ENCODE measurements around the gene FLOT1.

FLOT1 gene

DNA sequence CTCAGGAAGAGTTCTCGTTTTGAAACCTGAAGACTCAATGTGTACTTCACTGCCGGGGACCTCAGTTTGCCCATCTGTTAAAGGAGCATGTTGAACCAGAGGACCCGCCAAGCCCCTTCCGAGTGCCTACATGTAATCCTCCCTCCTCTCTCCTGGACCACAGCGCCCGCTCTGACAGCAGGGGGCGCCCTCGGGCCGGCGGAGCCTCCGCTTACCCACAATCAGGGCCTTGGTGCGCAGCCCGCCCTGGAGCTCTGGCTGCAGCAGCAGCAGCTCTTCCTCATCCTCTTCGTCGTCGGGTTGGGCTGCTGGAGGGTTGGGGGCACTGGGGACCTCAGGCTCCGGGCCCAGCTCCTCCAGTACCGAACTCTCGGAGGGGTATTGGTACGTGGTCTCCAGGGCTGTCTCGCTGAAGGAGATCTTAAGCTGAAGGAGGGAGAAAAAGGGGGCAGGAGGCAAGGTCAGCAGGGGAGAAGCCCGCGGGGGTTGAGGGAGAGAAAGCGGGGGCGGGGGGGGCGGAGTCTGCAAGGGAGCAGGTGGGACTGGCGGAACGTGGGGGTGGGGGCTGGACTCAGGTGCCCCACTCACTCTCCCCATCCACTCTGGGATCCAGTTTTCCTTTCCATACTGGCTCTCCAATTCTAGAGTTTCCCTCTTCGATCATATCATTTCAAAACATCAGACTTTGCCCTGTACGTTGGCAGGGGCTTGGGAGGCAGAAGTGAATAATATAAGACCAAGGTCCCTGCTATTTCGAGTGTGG is 63.3 kb downstream of the FLOT1 start:
- peak; percentile 61 to 79 (median 67) for DNase-seq

All from NCI-H1417 (cell line).